ENCODE measurements around the gene LCOR.

GRCh38 chr10:96968682-96969423, 136.8 kb downstream of the LCOR start:
- TF ChIP-seq CTCF (IDR thresholded peaks at IDR 0.05) = no peak
- no peak for TF ChIP-seq POLR2A (IDR thresholded peaks at IDR 0.05)

Data from heart left ventricle (tissue), 13 donors.